ENCODE measurements around the gene NATD1. TPM values are rescaled to one million over a fixed set of nuclear protein-coding genes. Genes with fewer than 3 reads are reported as not detected.

The NATD1 gene
- total and polyA plus RNA-seq, 10 of the 15 experiments (the other 5 are each of a cell fraction or from before 2014, with no cell fraction given), result 0.02 to 0.33 (median 0.15) TPM

DNA sequence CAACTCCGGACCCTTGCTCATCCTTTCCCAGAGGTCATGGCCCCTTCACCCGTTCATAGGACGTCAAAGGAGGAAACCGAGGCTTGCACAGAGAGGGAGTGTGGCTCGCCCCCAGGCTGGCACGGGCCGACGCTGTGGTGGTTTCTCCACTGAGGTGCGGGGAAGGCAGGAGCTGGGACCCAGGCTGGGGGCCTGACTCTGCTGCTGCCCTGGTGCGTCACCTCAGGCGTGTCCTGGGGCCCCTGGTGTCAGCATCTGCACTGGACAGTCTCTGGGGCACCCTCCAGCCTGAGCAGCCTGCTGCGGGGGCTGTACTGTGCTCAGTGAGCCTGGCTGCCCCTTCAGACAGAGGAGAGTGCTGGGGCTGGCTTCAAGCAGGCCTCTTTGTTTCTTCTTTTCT lies 38.7 kb upstream of the NATD1 start (continued):
- no peak for TF ChIP-seq CUX1 (IDR thresholded peaks at IDR 0.05; ENCODE audit: insufficient replicate concordance, low read depth, low read length)
- TF ChIP-seq BRCA1 (IDR thresholded peaks at IDR 0.05; ENCODE audit: low read depth, low read length), result no peak
- TF ChIP-seq PRDM15 (CRISPR knock-in tag; IDR thresholded peaks at IDR 0.05), result no peak
- TF ChIP-seq RBBP5 (conservative IDR thresholded peaks at IDR 0.05), result no peak
